BLaER1 treated with 17β-estradiol and CSF1 and Interleukin-3, amounts not matched to agents 10 nM and 100 nM (cell line): ENCODE measurements around the gene ACSF3.

Experiments used
- H3K27ac ChIP-seq, 11 experiments: shearing (Covaris generic); formaldehyde crosslinking; 2 replicates each; pipeline ENCODE4 v1.8.1; 2022
- H3K27me3 ChIP-seq, 11 experiments: shearing (Covaris generic); formaldehyde crosslinking; 2 replicates each; pipeline ENCODE4 v1.8.1; 2022
- H3K36me3 ChIP-seq, 11 experiments: shearing (Covaris generic); formaldehyde crosslinking; 2 replicates each; pipeline ENCODE4 v1.8.1; 2022
- H3K4me1 ChIP-seq, 10 experiments: shearing (Covaris generic); formaldehyde crosslinking; 2 replicates each; pipeline ENCODE4 v1.8.1; 2022
- H3K4me2 ChIP-seq, 11 experiments: shearing (Covaris generic); formaldehyde crosslinking; 2 replicates each; pipeline ENCODE4 v1.8.1; 2022
- H3K4me3 ChIP-seq, 10 experiments: shearing (Covaris generic); formaldehyde crosslinking; 2 replicates each; pipeline ENCODE4 v1.8.1; 2022
- H3K9ac ChIP-seq, 11 experiments: shearing (Covaris generic); formaldehyde crosslinking; 2 replicates each; pipeline ENCODE4 v1.8.1; 2022
- H3K9me3 ChIP-seq, 11 experiments: shearing (Covaris generic); formaldehyde crosslinking; replicated peaks in 1 of 11; 2 replicates each; pipeline ENCODE4 v1.8.1; 2022
- H4K20me1 ChIP-seq, 11 experiments: shearing (Covaris generic); formaldehyde crosslinking; 2 replicates each; pipeline ENCODE4 v1.8.1; 2022
- Cebpa-rat ChIP-seq, 11 experiments: shearing (Covaris generic); IDR thresholded peaks; 2 replicates each; pipeline ENCODE4 v1.8.1; 2022

Gene ACSF3

GRCh38 chr16:89174055-89174827, 80.6 kb downstream of the ACSF3 start:
- peaks cover 0 to 17% (median 0%) of the 10 kb centered on the region in 11 experiments; a peak in 9 of 22 replicates for H3K27me3 ChIP-seq
- peak overlapping the region; percentile 76 to 96 (median 88) for H3K4me2 ChIP-seq
- H3K36me3 ChIP-seq, result no peaks in the 10 kb centered on the region

DNA sequence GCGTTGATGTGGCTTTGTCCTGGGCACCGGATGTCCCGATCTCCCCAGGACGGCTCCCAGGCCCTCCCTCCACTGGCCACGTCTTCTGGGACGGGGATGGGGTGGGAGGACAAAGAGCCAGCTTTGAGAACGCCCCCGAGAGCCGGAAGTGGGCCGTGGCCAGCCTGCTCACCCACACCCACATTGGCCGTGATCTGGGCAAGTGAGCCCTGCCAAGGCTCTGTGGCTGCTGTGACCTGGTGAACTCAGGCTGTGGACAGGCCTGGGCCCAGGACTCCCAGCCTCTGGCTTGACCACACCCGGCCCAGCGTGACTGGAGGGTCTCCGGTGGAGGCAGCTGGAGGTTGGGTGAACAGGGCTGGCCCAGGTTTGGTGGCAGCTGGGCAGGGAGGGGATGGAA, 81.2 kb downstream of the ACSF3 start:
- Histone ChIP-seq H3K4me2 (peak overlapping the region; percentile 76 to 96 (median 88)), H3K27ac (peak overlapping the region in 7 of 11 experiments; percentile 48 to 79 (median 63); a peak in 14 of 22 replicates), H3K9me3 (no peaks in the 10 kb centered on the region), H4K20me1 (peaks cover 0 to 51% (median 10%) of the 10 kb centered on the region in 11 experiments; a peak in 10 of 22 replicates), H3K36me3 (no peaks in the 10 kb centered on the region), H3K4me1 (peaks cover 58 to 87% (median 72%) of the 10 kb centered on the region in 10 experiments), H3K27me3 (peaks cover 0 to 12% (median 0%) of the 10 kb centered on the region in 11 experiments; a peak in 9 of 22 replicates), H3K4me3 (no peak overlapping the region; a peak in 2 of 20 replicates), H3K9ac (peak overlapping the region in 7 of 11 experiments; percentile 21 to 67 (median 63); a peak in 11 of 22 replicates)
- TF ChIP-seq Cebpa-rat (IDR thresholded peaks at IDR 0.05), result no peak

More at GRCh38 chr16:89174055-89174827, 80.6 kb downstream of the ACSF3 start:
- H3K9me3 ChIP-seq, result no peaks in the 10 kb centered on the region
- no peak overlapping the region; a peak in 1 of 20 replicates for H3K4me3 ChIP-seq
- peak overlapping the region in 6 of 11 experiments; percentile 57 to 79 (median 67); a peak in 10 of 22 replicates for H3K27ac ChIP-seq
- peaks cover 0 to 57% (median 10%) of the 10 kb centered on the region in 11 experiments; a peak in 10 of 22 replicates for H4K20me1 ChIP-seq
- H3K4me1 ChIP-seq, result peaks cover 59 to 87% (median 78%) of the 10 kb centered on the region in 10 experiments
- no peak for TF ChIP-seq Cebpa-rat (IDR thresholded peaks at IDR 0.05)
- peak overlapping the region in 5 of 11 experiments; percentile 58 to 67 (median 63); a peak in 10 of 22 replicates for H3K9ac ChIP-seq

GRCh38 chr16:89175280-89176146, 81.9 kb downstream of the ACSF3 start:
- Histone ChIP-seq H3K4me2 (peak overlapping the region; percentile 76 to 96 (median 88)), H3K27me3 (peaks cover 0 to 6% (median 0%) of the 10 kb centered on the region in 11 experiments; a peak in 9 of 22 replicates), H3K9ac (peak overlapping the region in 9 of 11 experiments; percentile 21 to 67 (median 58); a peak in 14 of 22 replicates), H3K27ac (peak overlapping the region in 8 of 11 experiments; percentile 37 to 79 (median 60); a peak in 16 of 22 replicates), H3K4me1 (peaks cover 54 to 86% (median 66%) of the 10 kb centered on the region in 10 experiments), H4K20me1 (peaks cover 0 to 44% (median 5%) of the 10 kb centered on the region in 11 experiments; a peak in 10 of 22 replicates), H3K36me3 (no peaks in the 10 kb centered on the region), H3K4me3 (no peak overlapping the region; a peak in 2 of 20 replicates), H3K9me3 (no peaks in the 10 kb centered on the region)
- TF ChIP-seq Cebpa-rat (IDR thresholded peaks at IDR 0.05), result no peak

DNA sequence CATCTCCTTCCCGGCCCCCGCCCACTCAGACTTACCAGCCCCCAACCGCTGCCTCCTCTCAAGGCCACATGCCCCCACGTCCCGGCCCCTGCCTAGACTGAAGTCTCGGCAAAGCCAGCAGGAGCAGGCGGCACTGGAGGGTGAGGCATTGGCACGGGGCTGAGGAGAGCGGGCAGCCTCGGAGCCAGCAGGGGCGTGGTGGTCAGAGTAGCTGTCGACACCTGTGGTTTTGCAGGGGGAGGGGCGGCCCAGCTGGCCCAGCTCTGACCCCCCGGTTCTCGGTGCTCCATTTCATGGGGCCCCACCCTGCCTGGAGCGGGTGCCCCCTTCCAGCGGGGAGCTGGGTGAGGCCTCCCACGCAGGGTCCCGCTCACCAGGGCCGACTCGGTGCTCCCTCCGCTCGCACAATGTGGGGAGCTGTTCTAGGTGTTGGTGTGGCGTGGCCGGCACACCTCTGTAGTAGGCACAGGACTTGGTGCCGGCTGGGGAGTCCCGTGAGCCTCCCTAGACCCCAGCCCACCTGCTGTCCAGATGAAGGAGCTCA, 82.6 kb downstream of the ACSF3 start:
- Histone ChIP-seq H3K36me3 (no peaks in the 10 kb centered on the region), H3K4me2 (peak overlapping the region; percentile 76 to 96 (median 88); a peak in 20 of 22 replicates), H3K4me3 (no peak overlapping the region), H3K9ac (peak overlapping the region in 7 of 11 experiments; percentile 30 to 67 (median 63); a peak in 12 of 22 replicates), H3K9me3 (no peaks in the 10 kb centered on the region), H3K4me1 (peaks cover 49 to 80% (median 60%) of the 10 kb centered on the region in 10 experiments), H3K27ac (peak overlapping the region in 8 of 11 experiments; percentile 37 to 79 (median 60); a peak in 12 of 22 replicates), H3K27me3 (no peaks in the 10 kb centered on the region), H4K20me1 (peaks cover 0 to 39% (median 0%) of the 10 kb centered on the region in 11 experiments; a peak in 8 of 22 replicates)
- no peak for TF ChIP-seq Cebpa-rat (IDR thresholded peaks at IDR 0.05)

DNA sequence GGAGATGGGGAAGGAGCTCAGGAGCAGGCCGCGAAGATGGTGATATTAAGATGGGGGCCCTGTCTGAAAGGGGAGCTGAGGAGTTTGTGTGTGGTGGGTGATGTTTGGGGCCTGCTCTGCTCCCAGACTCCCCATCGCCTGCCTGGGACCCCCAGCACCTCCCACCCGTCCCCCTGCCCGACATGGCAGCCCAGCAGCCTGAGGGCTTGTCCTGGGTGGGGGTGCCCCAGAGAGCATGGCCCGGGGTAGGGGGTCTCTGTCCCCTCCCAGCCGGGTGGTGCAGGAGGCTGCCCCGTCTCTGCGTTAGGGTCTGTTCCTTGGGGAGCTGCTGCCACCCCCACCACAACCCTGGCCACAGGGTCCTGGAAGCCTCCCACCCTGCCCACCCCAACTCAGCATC, 83.1 kb downstream of the ACSF3 start:
- Histone ChIP-seq H4K20me1 (peaks cover 0 to 39% (median 0%) of the 10 kb centered on the region in 11 experiments; a peak in 8 of 22 replicates), H3K4me2 (peak overlapping the region in 9 of 11 experiments; percentile 24 to 96 (median 86); a peak in 15 of 22 replicates), H3K9me3 (no peaks in the 10 kb centered on the region), H3K4me3 (no peak overlapping the region), H3K27me3 (no peaks in the 10 kb centered on the region), H3K27ac (peak overlapping the region in 4 of 11 experiments; percentile 63 to 79 (median 74); a peak in 4 of 22 replicates), H3K9ac (peak overlapping the region in 3 of 11 experiments; percentile 58 to 67 (median 64); a peak in 1 of 22 replicates), H3K4me1 (peaks cover 47 to 78% (median 58%) of the 10 kb centered on the region in 10 experiments), H3K36me3 (no peaks in the 10 kb centered on the region)
- no peak for TF ChIP-seq Cebpa-rat (IDR thresholded peaks at IDR 0.05)

DNA sequence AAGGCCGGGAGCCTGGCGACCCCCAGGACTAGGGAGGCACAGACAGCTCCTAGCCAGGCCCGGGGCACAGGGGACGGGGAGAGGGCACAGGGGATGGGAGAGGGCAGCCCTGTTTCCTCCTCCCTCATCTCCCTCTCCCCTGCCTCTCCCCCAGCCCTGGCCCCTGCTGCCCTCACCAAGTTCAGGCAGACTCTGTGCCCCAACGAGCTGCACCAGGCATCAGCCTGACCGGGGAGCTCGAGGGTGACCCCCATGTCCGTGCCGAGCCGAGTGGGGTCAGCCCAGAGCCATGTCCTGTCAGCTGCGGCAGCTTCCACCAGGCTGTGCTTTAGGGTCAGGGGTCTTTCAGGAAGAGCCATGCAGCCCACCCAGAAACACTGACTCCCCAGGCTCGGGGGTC, 83.8 kb downstream of the ACSF3 start:
- Histone ChIP-seq H3K27ac (peak overlapping the region in 1 of 11 experiments; percentile 21; a peak in 1 of 22 replicates), H3K27me3 (no peaks in the 10 kb centered on the region)
- TF ChIP-seq Cebpa-rat (IDR thresholded peaks at IDR 0.05), result no peak

DNA sequence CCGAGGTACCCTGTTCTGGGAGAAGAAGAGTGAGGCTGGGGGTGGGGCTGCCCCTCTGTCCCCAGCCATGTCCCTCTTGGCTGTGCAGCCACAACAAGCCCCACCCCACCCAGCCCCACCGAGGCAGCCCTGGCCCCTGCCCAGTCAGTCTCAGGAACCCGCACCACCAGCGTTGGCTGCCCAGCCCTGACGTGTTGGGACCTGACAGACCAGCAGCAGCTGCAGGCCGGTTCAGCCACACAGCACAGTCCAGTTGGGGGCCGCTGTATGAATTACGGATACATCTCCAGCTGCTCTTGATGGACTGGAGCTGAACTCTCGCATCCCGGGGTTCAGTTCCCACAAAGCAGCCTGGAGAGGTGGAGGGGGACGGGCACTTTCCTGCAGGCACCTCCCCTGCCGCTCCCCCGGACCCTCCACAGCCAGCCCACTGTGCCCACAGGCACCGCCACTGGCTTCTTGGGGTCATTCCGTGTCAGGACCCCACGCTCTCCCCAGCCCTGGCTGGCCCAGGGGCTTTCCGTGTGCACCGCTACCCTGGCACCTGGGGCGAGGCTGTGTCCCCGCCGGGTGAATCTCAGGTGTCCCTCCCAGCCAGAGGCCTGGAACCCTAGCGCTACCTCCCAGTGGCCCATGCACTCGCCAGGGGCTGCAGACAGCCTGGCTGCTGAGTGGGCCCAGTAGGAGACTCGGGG, 84.9 kb downstream of the ACSF3 start:
- TF ChIP-seq Cebpa-rat (IDR thresholded peaks at IDR 0.05), result no peak
- Histone ChIP-seq H3K4me2 (0 out of 22 replicates have a peak overlapping the region, but pooled peaks of 2 of the 11 experiments have one; percentile 2 to 15), H3K27me3 (peaks cover 0 to 7% (median 0%) of the 10 kb centered on the region in 11 experiments; a peak in 5 of 22 replicates), H3K9ac (no peak overlapping the region; a peak in 1 of 22 replicates), H3K9me3 (no peaks in the 10 kb centered on the region), H3K36me3 (no peaks in the 10 kb centered on the region), H3K4me3 (no peak overlapping the region), H3K27ac (no peak overlapping the region), H4K20me1 (peaks cover 0 to 20% (median 0%) of the 10 kb centered on the region in 11 experiments; a peak in 2 of 22 replicates), H3K4me1 (peaks cover 29 to 60% (median 40%) of the 10 kb centered on the region in 10 experiments)

More for the DNA sequence above, 83.8 kb downstream of the ACSF3 start:
- Histone ChIP-seq H3K9ac (peak overlapping the region in 2 of 11 experiments; percentile 4 to 26; a peak in 1 of 22 replicates), H3K4me3 (no peak overlapping the region), H3K4me1 (peaks cover 40 to 70% (median 51%) of the 10 kb centered on the region in 10 experiments), H3K36me3 (no peaks in the 10 kb centered on the region), H4K20me1 (peaks cover 0 to 31% (median 0%) of the 10 kb centered on the region in 11 experiments; a peak in 3 of 22 replicates), H3K9me3 (no peaks in the 10 kb centered on the region), H3K4me2 (peak overlapping the region in 3 of 11 experiments; percentile 18 to 27 (median 24); a peak in 2 of 22 replicates)
